Body of pancreas (tissue), 4 donors: Measurements from ENCODE around the gene DNAJB12. TPM values are rescaled to one million over a fixed set of nuclear protein-coding genes. Genes with fewer than 3 reads are reported as not detected.
A peak's percentile ranks its signal among the peaks of the same experiment; 100 is the strongest.
"Not testable (repeated sequence)": the region's sequence is repeated elsewhere in the genome, so short reads cannot be mapped to it uniquely, and the experiment has no call there.

Source experiments
- ATAC-seq: fragments of 150-250 bp; one replicate; pipeline ENCODE4 v1.9.1; 2016
- DNase-seq, 4 donors: peaks; one replicate each; pipeline ENCODE4 v3.0.0-alpha.2; 2019
- H3K27ac ChIP-seq, 4 donors: fragments of 200-600 bp; sonication (generic); 1 replicate in 3 of 4; 2 replicates in 1 of 4; pipeline versions ENCODE4 v1.5.1 to v1.6.1; 2016 to 2019; ENCODE audit warnings: mild to moderate bottlenecking in 1 of 4, mixed read lengths in 1 of 4, moderate library complexity in 1 of 4
- H3K27me3 ChIP-seq, 2 donors: fragments of 200-600 bp; sonication (generic); one replicate each; pipeline ENCODE4 v1.6.0; 2016; ENCODE audit warnings: mild to moderate bottlenecking in 1 of 2
- H3K36me3 ChIP-seq, 2 donors: fragments of 200-600 bp; sonication (generic); replicated peaks in 1 of 2; 2 replicates each; pipeline ENCODE4 v1.5.1; 2016; ENCODE audit warnings: low read depth in 2 of 2; ENCODE audit not compliant: insufficient read depth in 1 of 2
- H3K4me1 ChIP-seq: fragments of 200-600 bp; sonication (generic); one replicate; pipeline ENCODE4 v1.6.0; 2016
- H3K4me3 ChIP-seq, 2 donors: fragments of 200-600 bp; sonication (generic); 1 replicate in 1 of 2; 2 replicates in 1 of 2; pipeline ENCODE4 v1.5.1; 2016 to 2019
- H3K9me3 ChIP-seq, 3 donors: fragments of 200-600 bp; sonication (generic); 1 replicate in 2 of 3; 2 replicates in 1 of 3; pipeline ENCODE4 v1.5.1; 2016
- CTCF ChIP-seq, 7 experiments: fragments of 450-650 bp in 4 of 7; fragments of 200-600 bp in 3 of 7; sonication (generic) in 3 of 7; IDR thresholded peaks; one replicate each; pipeline ENCODE4 v1.5.1; 2016 to 2019; ENCODE audit warnings: antibody characterized with exemption in 7 of 7
- POLR2A ChIP-seq, 3 donors: fragments of 450-650 bp; IDR thresholded peaks; one replicate each; pipeline ENCODE4 v1.6.1; 2016; ENCODE audit warnings: antibody characterized with exemption in 3 of 3, mild to moderate bottlenecking in 2 of 3
- WGBS, 2 donors: methylation state at CpG; one replicate each; pipeline ENCODE4 v1.1.5; 2017; 5-methylcytosine and 5-hydroxymethylcytosine counted together
- intact Hi-C: fragments of 100-400 bp; cut with DNase I; formaldehyde crosslinking; loops from one replicate; pipeline ENCODE4 v1.15.1; 2023
- total RNA-seq, 2 donors: library from RNA; depleted of rRNA; stranded (reverse); fragments of >200 nt; gene quantifications; one replicate each; pipeline ENCODE4 v1.1.0, GENCODE V29; 2016

The DNAJB12 gene
- 10 to 100 TPM; 19.2 to 24.1 TPM for total RNA-seq

DNA sequence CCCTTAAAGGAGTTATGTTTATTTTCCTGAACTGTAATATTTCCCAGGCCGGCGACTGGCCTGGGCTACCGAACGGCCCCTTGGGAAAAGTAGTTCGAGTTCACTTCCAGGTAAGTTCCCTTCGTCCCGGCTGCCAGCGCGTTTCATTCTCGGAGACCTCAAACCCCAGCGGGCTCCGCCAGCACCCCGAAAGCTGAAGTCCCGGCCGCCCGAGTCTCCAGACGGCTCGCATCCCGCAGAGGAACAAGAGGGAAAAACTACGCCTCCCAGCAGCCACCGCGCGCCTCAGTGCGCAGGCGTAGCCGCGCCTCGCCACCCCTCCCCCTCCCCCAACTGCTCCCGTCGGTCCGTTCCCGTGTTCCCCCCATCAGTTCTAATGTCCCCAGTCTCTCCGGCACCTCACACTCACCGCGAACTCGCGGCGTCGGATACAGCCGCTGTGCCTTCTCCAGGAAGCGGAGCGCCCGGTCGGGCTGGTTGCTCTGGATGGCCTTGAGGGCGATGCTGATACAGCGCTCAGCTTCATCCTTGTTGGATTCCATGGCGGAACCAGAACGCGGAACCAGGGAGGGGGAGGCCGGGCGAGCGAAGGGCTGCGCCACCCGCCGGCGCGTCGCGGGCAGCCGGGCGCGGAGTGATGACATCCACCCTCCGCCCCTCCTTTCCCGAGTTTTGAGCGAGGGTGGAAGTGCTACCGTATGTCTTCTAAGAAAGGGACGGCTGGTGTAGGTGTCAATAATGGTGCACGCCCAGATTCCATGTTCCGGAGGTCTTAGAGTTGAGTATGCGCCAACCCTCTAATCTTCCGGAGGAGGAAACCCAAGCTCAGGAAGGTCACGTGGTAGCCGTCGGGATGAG, at the start of gene DNAJB12:
Gene DNAJB12 (minus strand): TSS at position 564 of the 858 bp plus-strand sequence. CDS start 22 bp downstream, at position 542.
- TF ChIP-seq POLR2A (IDR thresholded peaks at IDR 0.05), result peak; percentile 68 to 88 (median 88)
- TF ChIP-seq CTCF (IDR thresholded peaks at IDR 0.05), result peak in 1 of 7 experiments; percentile 12
- intact Hi-C loops, result no loop called here
- H3K27me3 ChIP-seq, result no peaks in the 10 kb centered on the region
- H3K9me3 ChIP-seq, result no peaks in the 10 kb centered on the region
- ATAC-seq (peak; percentile 91), DNase-seq (peak; percentile 89 to 93 (median 91))
- H3K4me1 ChIP-seq, result peaks cover 22% of the 10 kb centered on the region
- 0% methylated on average over 27 to 65 of the region's 74 CpGs for WGBS, 2 donors
- peak within 1 kb of the TSS; percentile 23 to 96 for H3K4me3 ChIP-seq
- no peaks in the 10 kb centered on the region for H3K36me3 ChIP-seq
- peak within 1 kb of the TSS; percentile 91 to 98 (median 94) for H3K27ac ChIP-seq

- H3K36me3 ChIP-seq, H3K27me3 ChIP-seq, H3K9me3 ChIP-seq, ATAC-seq, intact Hi-C loops, H3K27ac ChIP-seq, H3K4me1 ChIP-seq, DNase-seq, H3K4me3 ChIP-seq: not testable (repeated sequence)
- WGBS, 2 donors, result 84% methylated on average over 3 of the region's 3 CpGs; no CpG with 5 or more reads in 1 of the 2 donors
Measured at GRCh38 chr10:72395581-72395980, 40.9 kb upstream of the DNAJB12 start.

GRCh38 chr10:72392571-72392970, 37.9 kb upstream of the DNAJB12 start:
- H3K9me3 ChIP-seq, result no peaks in the 10 kb centered on the region
- DNase-seq, result no peak
- no peaks in the 10 kb centered on the region for H3K4me1 ChIP-seq
- H3K4me3 ChIP-seq, result no peak overlapping the region
- intact Hi-C loops, result no loop called here
- TF ChIP-seq POLR2A (IDR thresholded peaks at IDR 0.05) (no peak), CTCF (IDR thresholded peaks at IDR 0.05) (no peak)
- WGBS, 2 donors, result 75 to 80% methylated on average over 1 of the region's 1 CpG
- no peaks in the 10 kb centered on the region for H3K27me3 ChIP-seq
- ATAC-seq, result no peak
- no peak overlapping the region for H3K27ac ChIP-seq
- no peaks in the 10 kb centered on the region for H3K36me3 ChIP-seq

GRCh38 chr10:72390764-72391163, 36.0 kb upstream of the DNAJB12 start:
- Histone ChIP-seq H3K27ac (no peak overlapping the region), H3K4me1 (no peaks in the 10 kb centered on the region), H3K9me3 (no peaks in the 10 kb centered on the region), H3K27me3 (no peaks in the 10 kb centered on the region), H3K36me3 (no peaks in the 10 kb centered on the region), H3K4me3 (no peak overlapping the region)
- DNase-seq, result no peak
- no peak for TF ChIP-seq POLR2A (IDR thresholded peaks at IDR 0.05)
- TF ChIP-seq CTCF (IDR thresholded peaks at IDR 0.05), result no peak
- intact Hi-C loops, result no loop called here
- ATAC-seq, result no peak
- WGBS, 2 donors, result 90 to 96% methylated on average over 1 to 2 of the region's 2 CpGs

- ATAC-seq, result no peak
- H3K27ac ChIP-seq, result no peak overlapping the region
- WGBS, 2 donors, result 87 to 97% methylated on average over 5 of the region's 5 CpGs
- H3K4me3 ChIP-seq, result no peak overlapping the region
- H3K9me3 ChIP-seq, result no peaks in the 10 kb centered on the region
- H3K4me1 ChIP-seq, result no peaks in the 10 kb centered on the region
- TF ChIP-seq CTCF (IDR thresholded peaks at IDR 0.05), result no peak
- H3K36me3 ChIP-seq, result no peaks in the 10 kb centered on the region
- no peak for DNase-seq
- intact Hi-C loops, result no loop called here
- no peaks in the 10 kb centered on the region for H3K27me3 ChIP-seq
Measured at GRCh38 chr10:72389716-72390115, 35.0 kb upstream of the DNAJB12 start.
